GM13976 (cell line): ENCODE data around the gene ADAM30.

Experiments used
- DNase-seq: peaks from one replicate; pipeline ENCODE4 v3.0.0; 2012; ENCODE audit warnings: low spot score
- in situ Hi-C: fragments of 300-500 bp; cut with MboI; formaldehyde crosslinking; loops from one replicate; pipeline ENCODE4 v1.12.0; 2022; ENCODE audit warnings: low sequenced_read_pairs, mixed read lengths, inconsistent platforms; ENCODE audit not compliant: unreplicated experiment
- TF ChIP-seq, protein P1 (sequence below): IDR thresholded peaks from 2 replicates; pipeline ENCODE4 v1.5.1; 2012; ENCODE audit warnings: borderline replicate concordance, mild to moderate bottlenecking; ENCODE audit not compliant: insufficient read depth; ENCODE audit errors: extremely low read depth, missing control alignments, control extremely low read depth

Gene ADAM30

DNA sequence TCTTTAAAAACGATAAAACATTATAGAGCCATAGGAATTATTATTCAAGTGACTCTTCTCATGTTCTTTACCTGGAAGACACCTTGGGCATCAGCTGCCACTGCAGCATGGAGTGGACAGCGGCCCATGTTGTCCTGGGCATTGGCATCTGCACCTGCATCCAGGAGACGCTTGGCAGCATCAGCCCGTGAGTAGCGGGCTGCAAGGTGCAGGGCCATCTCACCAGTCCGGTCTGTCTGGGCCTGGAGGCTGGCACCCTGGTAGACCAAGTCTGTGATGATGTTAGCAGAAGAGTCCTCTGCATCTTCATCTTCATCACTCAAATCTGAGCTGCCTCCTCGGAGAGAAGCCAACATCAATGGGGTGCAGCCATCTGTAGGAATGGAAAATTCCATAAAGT, 22.9 kb upstream of the ADAM30 start:
- TF ChIP-seq, protein P1, sequence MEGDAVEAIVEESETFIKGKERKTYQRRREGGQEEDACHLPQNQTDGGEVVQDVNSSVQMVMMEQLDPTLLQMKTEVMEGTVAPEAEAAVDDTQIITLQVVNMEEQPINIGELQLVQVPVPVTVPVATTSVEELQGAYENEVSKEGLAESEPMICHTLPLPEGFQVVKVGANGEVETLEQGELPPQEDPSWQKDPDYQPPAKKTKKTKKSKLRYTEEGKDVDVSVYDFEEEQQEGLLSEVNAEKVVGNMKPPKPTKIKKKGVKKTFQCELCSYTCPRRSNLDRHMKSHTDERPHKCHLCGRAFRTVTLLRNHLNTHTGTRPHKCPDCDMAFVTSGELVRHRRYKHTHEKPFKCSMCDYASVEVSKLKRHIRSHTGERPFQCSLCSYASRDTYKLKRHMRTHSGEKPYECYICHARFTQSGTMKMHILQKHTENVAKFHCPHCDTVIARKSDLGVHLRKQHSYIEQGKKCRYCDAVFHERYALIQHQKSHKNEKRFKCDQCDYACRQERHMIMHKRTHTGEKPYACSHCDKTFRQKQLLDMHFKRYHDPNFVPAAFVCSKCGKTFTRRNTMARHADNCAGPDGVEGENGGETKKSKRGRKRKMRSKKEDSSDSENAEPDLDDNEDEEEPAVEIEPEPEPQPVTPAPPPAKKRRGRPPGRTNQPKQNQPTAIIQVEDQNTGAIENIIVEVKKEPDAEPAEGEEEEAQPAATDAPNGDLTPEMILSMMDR, result no peak
- in situ Hi-C loops, result no loop called here

DNA sequence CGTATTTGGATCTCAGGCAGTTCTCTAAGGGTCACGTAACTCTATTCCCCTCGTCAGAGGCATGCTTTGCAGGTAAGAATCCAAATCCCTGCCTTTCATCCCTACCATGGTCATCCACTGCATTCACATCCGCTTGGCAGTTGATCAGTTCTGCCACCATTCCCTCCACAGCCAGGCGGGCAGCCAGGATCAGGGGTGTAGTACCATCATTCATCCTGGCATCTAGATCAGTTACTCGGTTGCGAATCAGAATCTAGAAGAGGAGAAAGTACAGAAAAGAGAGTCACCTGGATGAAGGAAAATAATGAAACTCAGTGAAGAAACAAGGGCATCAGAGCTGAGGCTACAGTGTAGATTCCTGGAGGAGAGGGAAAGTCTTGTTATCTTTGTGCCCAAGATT, 22.0 kb upstream of the ADAM30 start:
- in situ Hi-C loops, result no loop called here
- DNase-seq, result no peak
- TF ChIP-seq, protein P1, result no peak

More for the DNA sequence above, 22.9 kb upstream of the ADAM30 start:
- no peak for DNase-seq

DNA sequence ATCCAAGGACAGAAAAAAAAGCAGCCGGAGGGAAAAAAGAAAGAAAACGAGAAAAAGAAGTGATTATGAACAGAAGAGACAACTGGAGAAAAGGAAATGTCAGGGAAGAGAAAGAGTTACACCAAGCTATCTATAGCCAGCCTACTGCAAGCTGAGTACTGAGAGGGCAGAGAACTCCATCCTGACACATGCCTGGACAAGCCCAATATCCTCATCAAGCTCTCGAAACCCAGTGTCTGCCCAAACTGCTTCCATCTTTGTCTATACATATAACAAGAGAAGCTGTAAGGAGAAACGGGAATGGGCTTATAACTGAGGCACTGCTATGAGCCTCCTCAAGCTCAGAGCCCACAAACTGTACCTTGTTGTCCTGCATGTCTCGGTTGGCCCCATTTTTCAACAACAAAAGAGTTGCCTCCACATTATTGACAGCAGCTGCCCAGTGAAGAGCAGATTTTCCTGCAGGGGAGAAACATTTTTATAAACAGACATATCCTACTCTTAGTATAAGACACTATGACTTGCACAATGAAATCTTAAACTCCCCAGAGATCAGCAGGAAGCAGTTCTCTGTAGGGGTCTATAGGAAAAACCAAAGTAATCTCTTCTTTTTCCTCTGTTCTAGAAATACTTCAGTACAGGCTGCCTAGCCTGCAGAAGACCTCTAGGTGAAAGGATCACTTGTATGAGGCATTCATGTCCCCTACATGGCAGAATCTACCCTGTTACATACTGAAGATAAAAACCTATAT, 21.2 kb upstream of the ADAM30 start:
- in situ Hi-C loops, result no loop called here
- no peak for DNase-seq
- TF ChIP-seq, protein P1, result no peak

DNA sequence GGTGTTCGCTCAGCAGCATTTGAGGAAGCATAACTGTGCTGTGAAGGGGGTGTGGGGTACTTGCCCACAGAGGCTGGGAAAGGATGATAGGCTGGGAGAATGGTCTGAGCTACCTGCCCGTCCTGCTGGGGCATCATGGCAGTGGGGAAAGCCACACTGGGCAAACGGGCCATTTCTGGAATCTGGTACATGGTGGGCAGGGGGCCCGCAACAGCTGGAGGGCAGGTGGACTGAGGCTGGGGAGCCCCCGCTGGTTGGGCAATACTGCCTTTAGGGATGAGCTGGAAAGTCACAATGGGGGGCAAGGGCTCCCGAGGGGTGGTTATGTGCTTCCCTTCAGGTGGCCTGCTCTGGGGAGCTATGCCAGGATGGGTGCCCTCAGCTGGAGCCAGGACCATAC, 19.2 kb upstream of the ADAM30 start:
- no peak for DNase-seq
- TF ChIP-seq, protein P1, result no peak
- in situ Hi-C loops, result no loop called here

DNA sequence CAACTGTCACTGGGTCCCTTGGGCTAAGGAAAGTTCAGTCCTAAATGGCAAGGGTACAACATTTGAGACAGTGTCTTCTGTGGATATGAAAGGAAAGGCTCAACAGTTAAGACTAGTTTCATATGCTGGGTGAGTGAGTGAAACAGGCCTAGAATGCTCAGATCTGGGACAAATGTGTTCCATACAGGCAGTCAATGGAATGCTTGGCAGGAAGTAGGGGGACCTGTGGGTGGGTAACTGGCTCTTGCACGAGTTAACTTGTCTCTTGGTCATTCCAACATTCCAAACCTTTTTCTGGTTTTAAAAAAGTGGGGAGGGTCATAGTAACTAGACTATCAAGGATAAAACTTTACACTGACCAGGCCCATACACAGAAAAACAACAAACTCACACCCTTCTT, 17.8 kb upstream of the ADAM30 start:
- in situ Hi-C loops, result no loop called here
- no peak for DNase-seq
- TF ChIP-seq, protein P1, result no peak

DNA sequence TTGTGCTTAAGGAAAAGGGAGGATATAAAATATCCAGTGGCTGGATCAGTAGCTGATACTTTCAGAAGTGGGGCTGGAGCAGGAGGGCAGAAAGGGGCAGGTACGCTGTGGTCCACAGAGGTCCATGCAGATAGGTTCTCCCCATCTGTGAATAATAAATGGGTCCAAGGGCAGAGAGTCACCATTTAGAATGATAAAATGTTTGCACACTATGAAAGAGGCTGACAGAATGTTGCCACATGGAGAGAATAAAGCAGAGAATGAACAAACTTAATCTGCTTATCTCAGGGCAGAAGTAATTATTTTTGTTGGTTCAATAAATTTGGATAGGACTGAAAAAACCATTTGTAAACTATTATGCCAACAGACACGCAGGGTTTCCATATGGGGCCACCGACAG, 16.6 kb upstream of the ADAM30 start:
- in situ Hi-C loops, result no loop called here
- TF ChIP-seq, protein P1, result no peak
- DNase-seq, result no peak
